ENCODE results near the gene KIF26A. TPM values are rescaled to one million over a fixed set of nuclear protein-coding genes. Genes with fewer than 3 reads are reported as not detected.

Gene KIF26A
- total RNA-seq, 1 donor from 2014 or later = 5.9 TPM

- H3K27me3 Mint-ChIP-seq (ENCODE audit: unreplicated experiment) = peaks cover 8% of the 10 kb centered on the region
- TF ChIP-seq CTCF (IDR thresholded peaks at IDR 0.05; ENCODE audit: partially characterized antibody, unreplicated experiment) = no peak
- H3K27ac Mint-ChIP-seq (ENCODE audit: unreplicated experiment) = no peak overlapping the region
- H3K36me3 Mint-ChIP-seq (ENCODE audit: unreplicated experiment) = no peaks in the 10 kb centered on the region
- H3K4me3 Mint-ChIP-seq (ENCODE audit: unreplicated experiment) = no peak overlapping the region
- H3K4me1 Mint-ChIP-seq (ENCODE audit: low read depth, unreplicated experiment) = peaks cover 18% of the 10 kb centered on the region
- peak; percentile 5 for DNase-seq
- H3K9me3 Mint-ChIP-seq (ENCODE audit: unreplicated experiment) = peaks cover 10% of the 10 kb centered on the region
Measured at GRCh38 chr14:104228221-104228620, 89.8 kb downstream of the KIF26A start.

GRCh38 chr14:104228716-104229533 is 90.5 kb downstream of the KIF26A start:
- H3K27me3 Mint-ChIP-seq (ENCODE audit: unreplicated experiment) = peaks cover 7% of the 10 kb centered on the region
- no peak overlapping the region for H3K4me3 Mint-ChIP-seq (ENCODE audit: unreplicated experiment)
- H3K27ac Mint-ChIP-seq (ENCODE audit: unreplicated experiment) = no peak overlapping the region
- DNase-seq = peak; percentile 14
- H3K36me3 Mint-ChIP-seq (ENCODE audit: unreplicated experiment) = no peaks in the 10 kb centered on the region
- H3K9me3 Mint-ChIP-seq (ENCODE audit: unreplicated experiment) = peaks cover 15% of the 10 kb centered on the region
- no peak for TF ChIP-seq CTCF (IDR thresholded peaks at IDR 0.05; ENCODE audit: partially characterized antibody, unreplicated experiment)
- peaks cover 16% of the 10 kb centered on the region for H3K4me1 Mint-ChIP-seq (ENCODE audit: low read depth, unreplicated experiment)

GRCh38 chr14:104229534-104230055 is 91.2 kb downstream of the KIF26A start:
- Mint-ChIP-seq H3K27me3 (ENCODE audit: unreplicated experiment) (peaks cover 6% of the 10 kb centered on the region), H3K36me3 (ENCODE audit: unreplicated experiment) (peaks cover under 1% of the 10 kb centered on the region), H3K27ac (ENCODE audit: unreplicated experiment) (peak overlapping the region; percentile 94), H3K9me3 (ENCODE audit: unreplicated experiment) (peaks cover 12% of the 10 kb centered on the region), H3K4me1 (ENCODE audit: low read depth, unreplicated experiment) (peaks cover 12% of the 10 kb centered on the region), H3K4me3 (ENCODE audit: unreplicated experiment) (no peak overlapping the region)
- no peak for DNase-seq
- no peak for TF ChIP-seq CTCF (IDR thresholded peaks at IDR 0.05; ENCODE audit: partially characterized antibody, unreplicated experiment)

GRCh38 chr14:104230119-104230815 is 91.9 kb downstream of the KIF26A start:
- peaks cover 14% of the 10 kb centered on the region for H3K9me3 Mint-ChIP-seq (ENCODE audit: unreplicated experiment)
- H3K36me3 Mint-ChIP-seq (ENCODE audit: unreplicated experiment) = peaks cover 7% of the 10 kb centered on the region
- no peak for TF ChIP-seq CTCF (IDR thresholded peaks at IDR 0.05; ENCODE audit: partially characterized antibody, unreplicated experiment)
- peak overlapping the region; percentile 37 for H3K4me3 Mint-ChIP-seq (ENCODE audit: unreplicated experiment)
- peak overlapping the region; percentile 94 for H3K27ac Mint-ChIP-seq (ENCODE audit: unreplicated experiment)
- H3K4me1 Mint-ChIP-seq (ENCODE audit: low read depth, unreplicated experiment) = peaks cover 12% of the 10 kb centered on the region
- H3K27me3 Mint-ChIP-seq (ENCODE audit: unreplicated experiment) = peaks cover 6% of the 10 kb centered on the region
- DNase-seq = peak; percentile 49

Small RNA genes lying within 50 kb of the gene (microRNA-seq; reads per million reads assigned to microRNA genes)
- gene MIR203A (ENCODE audit: unreplicated experiment) (not detected), gene MIR203B (ENCODE audit: unreplicated experiment) (not detected)

Other genes with a start within 250 kb of the KIF26A start
- not detected for gene TDRD9, start 210.1 kb upstream of the KIF26A start, total RNA-seq (ENCODE audit: unreplicated experiment)
- not detected for gene RD3L, start 196.1 kb upstream of the KIF26A start, total RNA-seq (ENCODE audit: unreplicated experiment)
- gene ASPG, start 52.9 kb upstream of the KIF26A start, total RNA-seq (ENCODE audit: unreplicated experiment) = not detected

Data from glutamatergic neuron (in vitro differentiated cells).